GM12878 (cell line): Measurements from ENCODE around the gene KLHL9. TPM values are rescaled to one million over a fixed set of nuclear protein-coding genes. Genes with fewer than 3 reads are reported as not detected.

Experiments used
- BRCA1 ChIP-seq: IDR thresholded peaks from 2 replicates; pipeline ENCODE4 v1.6.1; 2011; ENCODE audit warnings: low read depth, low read length, improper control_type of control experiment
- CBX3 ChIP-seq: fragments of 200-600 bp; sonication (generic); IDR thresholded peaks from 2 replicates; pipeline ENCODE4 v1.6.1; 2016; ENCODE audit warnings: low read depth, borderline replicate concordance
- EP300 ChIP-seq, 2 experiments: fragments of 150-350 bp in 1 of 2; IDR thresholded peaks; 2 replicates each; pipeline ENCODE4 v1.6.1; 2011 to 2012; ENCODE audit warnings: low read depth in 2 of 2, low read length in 2 of 2, borderline replicate concordance in 1 of 2, improper control_type of control experiment in 1 of 2, inconsistent platforms in 1 of 2; ENCODE audit not compliant: control insufficient read depth in 1 of 2
- FOXM1 ChIP-seq: IDR thresholded peaks from 2 replicates; pipeline ENCODE4 v1.6.1; 2012; ENCODE audit warnings: low read depth, mild to moderate bottlenecking, inconsistent platforms, low read length, moderate library complexity
- NFYB ChIP-seq: IDR thresholded peaks from 2 replicates; pipeline ENCODE4 v1.6.1; 2011; ENCODE audit warnings: low read depth, mild to moderate bottlenecking, low read length, improper control_type of control experiment, moderate library complexity; ENCODE audit not compliant: insufficient read depth
- NR2F1 ChIP-seq: fragments of 450-650 bp; conservative IDR thresholded peaks from 2 replicates; pipeline ENCODE4 v1.6.1; 2017; ENCODE audit warnings: mild to moderate bottlenecking
- NRF1 ChIP-seq: conservative IDR thresholded peaks from 2 replicates; pipeline ENCODE4 v1.6.1; 2011; ENCODE audit warnings: mild to moderate bottlenecking, low read depth, low read length, improper control_type of control experiment
- POLR2A ChIP-seq: IDR thresholded peaks from 2 replicates; pipeline ENCODE4 v1.6.1; 2011; ENCODE audit warnings: low read depth, mild to moderate bottlenecking, low read length
- RAD51 ChIP-seq: fragments of 450-650 bp; IDR thresholded peaks from 2 replicates; pipeline ENCODE4 v1.6.1; 2016; ENCODE audit warnings: moderate library complexity, mild to moderate bottlenecking, inconsistent platforms
- RB1 ChIP-seq: fragments of 450-650 bp; formaldehyde crosslinking; IDR thresholded peaks from 2 replicates; pipeline ENCODE4 v1.6.1; 2017; ENCODE audit warnings: mild to moderate bottlenecking, borderline replicate concordance
- SIN3A ChIP-seq: IDR thresholded peaks from 2 replicates; pipeline ENCODE4 v1.6.1; 2012; ENCODE audit warnings: low read depth, low read length, improper control_type of control experiment
- STAT1 ChIP-seq: fragments of 450-650 bp; conservative IDR thresholded peaks from 2 replicates; pipeline ENCODE4 v1.6.1; 2014; ENCODE audit warnings: antibody characterized with exemption, mild to moderate bottlenecking
- SUPT20H ChIP-seq: IDR thresholded peaks from 2 replicates; pipeline ENCODE4 v1.6.1; 2011; ENCODE audit warnings: low read depth, mild to moderate bottlenecking, low read length, moderate library complexity, borderline replicate concordance; ENCODE audit not compliant: control insufficient read depth
- YBX1 ChIP-seq: fragments of 450-650 bp; IDR thresholded peaks from 2 replicates; pipeline ENCODE4 v1.6.1; 2016; ENCODE audit warnings: antibody characterized with exemption
- ZNF217 ChIP-seq: fragments of 450-650 bp; IDR thresholded peaks from 2 replicates; pipeline ENCODE4 v1.6.1; 2017; ENCODE audit warnings: antibody characterized with exemption, mild to moderate bottlenecking
- ZNF24 ChIP-seq: fragments of 450-650 bp; IDR thresholded peaks from 2 replicates; pipeline ENCODE4 v1.6.1; 2017; ENCODE audit warnings: antibody characterized with exemption, mild to moderate bottlenecking
- ZNF274 ChIP-seq: IDR thresholded peaks from one replicate; pipeline ENCODE4 v1.8.0; 2011; ENCODE audit not compliant: insufficient read length, insufficient read depth
- ZNF622 ChIP-seq: fragments of 450-650 bp; IDR thresholded peaks from 2 replicates; pipeline ENCODE4 v1.6.1; 2017; ENCODE audit warnings: mild to moderate bottlenecking, inconsistent platforms
- ZSCAN29 ChIP-seq: fragments of 450-650 bp; IDR thresholded peaks from 2 replicates; pipeline ENCODE4 v1.6.1; 2017; ENCODE audit warnings: mild to moderate bottlenecking, moderate library complexity
- polyA plus RNA-seq, 11 experiments: library from polyadenylated mRNA; depleted of rRNA in 4 of 11; unstranded in 6 of 11; stranded (reverse) in 5 of 11; fragments of >200 nt; fragmentation: Nextera tagmentation in 4 of 11; fragmentation: Illumina TruSeq in 1 of 11; extraction: Ambion mirVana in 4 of 11; extraction: Trizol in 1 of 11; gene quantifications; 1 replicate in 1 of 11; 2 replicates in 10 of 11; pipeline versions ENCODE4 v1.2.1 to v1.2.3, GENCODE V29; 2011 to 2016; ENCODE audit warnings: inconsistent platforms in 2 of 11, missing spikeins in 2 of 11, low read depth in 1 of 11
- total RNA-seq, 4 experiments: library from RNA; depleted of rRNA in 3 of 4; stranded (reverse); fragments of >200 nt in 3 of 4; fragmentation: Illumina TruSeq in 1 of 4; extraction: Trizol in 1 of 4; gene quantifications; 2 replicates each; pipeline versions ENCODE4 v1.2.1 to v1.2.3, GENCODE V29; 2013 to 2021
- TF ChIP-seq, protein P1 (sequence below): fragments of 450-650 bp; IDR thresholded peaks from 2 replicates; pipeline ENCODE4 v1.6.1; 2017; ENCODE audit warnings: mild to moderate bottlenecking, moderate library complexity
- TF ChIP-seq, protein P2 (sequence below): fragments of 450-650 bp; IDR thresholded peaks from 2 replicates; pipeline ENCODE4 v1.6.1; 2018; ENCODE audit warnings: borderline replicate concordance, mild to moderate bottlenecking; ENCODE audit not compliant: partially characterized antibody

The KLHL9 gene
- total and polyA plus RNA-seq, 10 of the 15 experiments (the other 5 are each of a cell fraction or from before 2014, with no cell fraction given): 3.8 to 37.7 (median 17.4) TPM

DNA sequence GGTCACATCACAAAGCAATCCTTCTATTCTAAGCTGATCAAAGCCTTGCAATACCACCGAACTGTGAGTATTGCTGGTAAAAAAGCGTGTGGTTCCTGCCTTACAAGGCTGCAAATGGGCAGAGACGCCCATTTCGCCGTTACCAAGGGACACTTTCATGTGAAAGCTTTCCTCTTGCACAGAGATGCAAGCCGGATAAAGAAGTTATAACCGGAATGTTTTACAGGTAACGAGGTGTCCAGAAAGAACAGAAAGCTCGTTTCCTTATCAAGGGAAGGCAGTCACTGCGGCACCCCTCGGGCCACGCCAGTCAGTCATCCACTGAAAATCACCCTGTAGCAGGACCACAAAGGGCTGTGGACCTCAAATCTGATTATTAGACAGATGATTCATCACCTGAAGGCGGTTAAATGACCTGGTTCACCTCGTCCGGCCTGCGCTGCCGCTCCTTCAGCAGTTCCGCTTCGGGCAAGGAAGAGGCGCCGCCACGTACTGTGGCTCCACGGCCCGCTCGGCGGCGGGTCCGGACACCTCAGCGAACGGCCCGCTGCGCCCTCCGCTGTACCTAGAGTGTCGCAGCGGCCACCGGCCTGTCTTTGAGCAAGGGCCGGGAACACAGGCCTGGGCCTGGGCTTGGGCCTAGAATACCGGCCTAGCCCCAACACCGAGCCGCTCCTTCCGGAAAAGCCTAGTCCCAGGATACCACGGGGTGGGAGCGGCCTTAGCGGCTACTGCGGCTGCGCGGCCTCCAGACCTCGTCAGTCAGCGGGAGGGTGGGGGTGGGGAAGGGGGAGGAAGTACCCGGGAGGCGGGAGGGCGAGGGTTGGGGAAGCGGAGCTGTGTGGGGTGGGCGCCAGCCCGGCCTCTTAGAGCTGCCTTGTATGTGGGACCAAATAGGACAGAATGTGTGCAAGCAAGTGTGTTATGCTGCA is at the start of gene KLHL9 (continued):
- TF ChIP-seq, protein P1, sequence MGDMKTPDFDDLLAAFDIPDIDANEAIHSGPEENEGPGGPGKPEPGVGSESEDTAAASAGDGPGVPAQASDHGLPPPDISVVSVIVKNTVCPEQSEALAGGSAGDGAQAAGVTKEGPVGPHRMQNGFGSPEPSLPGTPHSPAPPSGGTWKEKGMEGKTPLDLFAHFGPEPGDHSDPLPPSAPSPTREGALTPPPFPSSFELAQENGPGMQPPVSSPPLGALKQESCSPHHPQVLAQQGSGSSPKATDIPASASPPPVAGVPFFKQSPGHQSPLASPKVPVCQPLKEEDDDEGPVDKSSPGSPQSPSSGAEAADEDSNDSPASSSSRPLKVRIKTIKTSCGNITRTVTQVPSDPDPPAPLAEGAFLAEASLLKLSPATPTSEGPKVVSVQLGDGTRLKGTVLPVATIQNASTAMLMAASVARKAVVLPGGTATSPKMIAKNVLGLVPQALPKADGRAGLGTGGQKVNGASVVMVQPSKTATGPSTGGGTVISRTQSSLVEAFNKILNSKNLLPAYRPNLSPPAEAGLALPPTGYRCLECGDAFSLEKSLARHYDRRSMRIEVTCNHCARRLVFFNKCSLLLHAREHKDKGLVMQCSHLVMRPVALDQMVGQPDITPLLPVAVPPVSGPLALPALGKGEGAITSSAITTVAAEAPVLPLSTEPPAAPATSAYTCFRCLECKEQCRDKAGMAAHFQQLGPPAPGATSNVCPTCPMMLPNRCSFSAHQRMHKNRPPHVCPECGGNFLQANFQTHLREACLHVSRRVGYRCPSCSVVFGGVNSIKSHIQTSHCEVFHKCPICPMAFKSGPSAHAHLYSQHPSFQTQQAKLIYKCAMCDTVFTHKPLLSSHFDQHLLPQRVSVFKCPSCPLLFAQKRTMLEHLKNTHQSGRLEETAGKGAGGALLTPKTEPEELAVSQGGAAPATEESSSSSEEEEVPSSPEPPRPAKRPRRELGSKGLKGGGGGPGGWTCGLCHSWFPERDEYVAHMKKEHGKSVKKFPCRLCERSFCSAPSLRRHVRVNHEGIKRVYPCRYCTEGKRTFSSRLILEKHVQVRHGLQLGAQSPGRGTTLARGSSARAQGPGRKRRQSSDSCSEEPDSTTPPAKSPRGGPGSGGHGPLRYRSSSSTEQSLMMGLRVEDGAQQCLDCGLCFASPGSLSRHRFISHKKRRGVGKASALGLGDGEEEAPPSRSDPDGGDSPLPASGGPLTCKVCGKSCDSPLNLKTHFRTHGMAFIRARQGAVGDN: peak; percentile 92
- no peak for TF ChIP-seq ZNF622
- no peak for TF ChIP-seq BRCA1
- TF ChIP-seq CBX3: no peak
- no peak for TF ChIP-seq RAD51
- TF ChIP-seq EP300 (IDR thresholded peaks at IDR 0.05; ENCODE audit: borderline replicate concordance in 1 of 2, control insufficient read depth in 1 of 2, low read depth in 2 of 2, low read length in 2 of 2): no peak
- TF ChIP-seq RB1: peak; percentile 32; the same call in 1 of the 2 replicates
- peak; percentile 91 for TF ChIP-seq POLR2A
- no peak for TF ChIP-seq NFYB
- TF ChIP-seq SIN3A: no peak
- peak; percentile 50 for TF ChIP-seq NRF1
- no peak for TF ChIP-seq ZNF217
- TF ChIP-seq STAT1: 0 out of 2 replicates have a peak, but pooled peaks have one; percentile 13
- peak; percentile 65; the same call in 1 of the 2 replicates for TF ChIP-seq NR2F1
- 0 out of 2 replicates have a peak, but pooled peaks have one; percentile 57 for TF ChIP-seq ZSCAN29
- TF ChIP-seq YBX1: no peak
- TF ChIP-seq ZNF274: no peak
- TF ChIP-seq, protein P2, sequence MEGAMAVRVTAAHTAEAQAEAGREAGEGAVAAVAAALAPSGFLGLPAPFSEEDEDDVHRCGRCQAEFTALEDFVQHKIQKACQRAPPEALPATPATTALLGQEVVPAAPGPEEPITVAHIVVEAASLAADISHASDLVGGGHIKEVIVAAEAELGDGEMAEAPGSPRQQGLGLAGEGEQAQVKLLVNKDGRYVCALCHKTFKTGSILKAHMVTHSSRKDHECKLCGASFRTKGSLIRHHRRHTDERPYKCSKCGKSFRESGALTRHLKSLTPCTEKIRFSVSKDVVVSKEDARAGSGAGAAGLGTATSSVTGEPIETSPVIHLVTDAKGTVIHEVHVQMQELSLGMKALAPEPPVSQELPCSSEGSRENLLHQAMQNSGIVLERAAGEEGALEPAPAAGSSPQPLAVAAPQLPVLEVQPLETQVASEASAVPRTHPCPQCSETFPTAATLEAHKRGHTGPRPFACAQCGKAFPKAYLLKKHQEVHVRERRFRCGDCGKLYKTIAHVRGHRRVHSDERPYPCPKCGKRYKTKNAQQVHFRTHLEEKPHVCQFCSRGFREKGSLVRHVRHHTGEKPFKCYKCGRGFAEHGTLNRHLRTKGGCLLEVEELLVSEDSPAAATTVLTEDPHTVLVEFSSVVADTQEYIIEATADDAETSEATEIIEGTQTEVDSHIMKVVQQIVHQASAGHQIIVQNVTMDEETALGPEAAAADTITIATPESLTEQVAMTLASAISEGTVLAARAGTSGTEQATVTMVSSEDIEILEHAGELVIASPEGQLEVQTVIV: no peak
- peak; percentile 56; the same call in 1 of the 2 replicates for TF ChIP-seq ZNF24
- TF ChIP-seq FOXM1: no peak
- no peak for TF ChIP-seq SUPT20H
